LoVo (cell line): ENCODE measurements around the gene EIF4B.
A peak's percentile ranks its signal among the peaks of the same experiment; 100 is the strongest.
"Not testable (repeated sequence)": the region's sequence is repeated elsewhere in the genome, so short reads cannot be mapped to it uniquely, and the experiment has no call there.

ENCODE experiments used
- DNase-seq: peaks from one replicate; pipeline ENCODE4 v3.0.0-alpha.2; 2016; ENCODE audit warnings: low spot score

EIF4B gene

GRCh38 chr12:53005986-53006809 is at the start of gene EIF4B:
Gene EIF4B (plus strand): TSS chr12:53006456. CDS start chr12:53006484, 28 bp downstream.
- peak; percentile 100 for DNase-seq

- DNase-seq: no peak
Measured at GRCh38 chr12:52956987-52957386, 49.3 kb upstream of the EIF4B start.

- DNase-seq: no peak
Measured at GRCh38 chr12:52964556-52965336, 41.5 kb upstream of the EIF4B start.

GRCh38 chr12:52965337-52965731 is 40.9 kb upstream of the EIF4B start:
- DNase-seq: no peak

- DNase-seq: no peak
Measured at GRCh38 chr12:52969166-52969795, 37.0 kb upstream of the EIF4B start.

- peak; percentile 91 for DNase-seq
Measured at GRCh38 chr12:52969828-52970569, 36.3 kb upstream of the EIF4B start.

- peak; percentile 86 for DNase-seq
Measured at GRCh38 chr12:52971679-52972329, 34.5 kb upstream of the EIF4B start.

- DNase-seq: no peak
Measured at GRCh38 chr12:52975204-52975603, 31.1 kb upstream of the EIF4B start.

GRCh38 chr12:52975820-52976573 is 30.3 kb upstream of the EIF4B start:
- DNase-seq: peak; percentile 51

- no peak for DNase-seq
Measured at GRCh38 chr12:52976574-52977071, 29.6 kb upstream of the EIF4B start.

GRCh38 chr12:52977170-52977569 is 29.1 kb upstream of the EIF4B start:
- DNase-seq: no peak

- DNase-seq: no peak
Measured at GRCh38 chr12:52980096-52980649, 26.1 kb upstream of the EIF4B start.

- DNase-seq: peak; percentile 97
Measured at GRCh38 chr12:52980650-52981423, 25.4 kb upstream of the EIF4B start.

- DNase-seq: no peak
Measured at GRCh38 chr12:52984136-52984535, 22.1 kb upstream of the EIF4B start.

GRCh38 chr12:52988898-52989297 is 17.4 kb upstream of the EIF4B start:
- DNase-seq: peak; percentile 54

- no peak for DNase-seq
Measured at GRCh38 chr12:52990206-52990605, 16.1 kb upstream of the EIF4B start.

- not testable (repeated sequence) for DNase-seq
Measured at GRCh38 chr12:52992240-52992639, 14.0 kb upstream of the EIF4B start.

- peak; percentile 95 for DNase-seq
Measured at GRCh38 chr12:52992699-52993557, 13.3 kb upstream of the EIF4B start.

- DNase-seq: no peak
Measured at GRCh38 chr12:52993558-52993869, 12.7 kb upstream of the EIF4B start.
